H1 (cell line): ENCODE results near the gene POLR3A. TPM values are rescaled to one million over a fixed set of nuclear protein-coding genes. Genes with fewer than 3 reads are reported as not detected.

Experiments
- CTCF ChIA-PET: fragments of 300-600 bp; sonication (Branson Sonifier 250); formaldehyde crosslinking; loops from one replicate; lab custom pipeline; 2021; ENCODE audit not compliant: partially characterized antibody; lab: Charles Lee
- POLR2A ChIA-PET: fragments of 300-600 bp; sonication (Branson Sonifier 250); formaldehyde crosslinking; loops from one replicate; lab custom pipeline; 2021; ENCODE audit warnings: inconsistent platforms; ENCODE audit not compliant: partially characterized antibody; lab: Charles Lee
- DNase-seq, 2 experiments: peaks; one replicate each; pipeline versions ENCODE4 v3.0.0 to v3.0.0-alpha.2; 2010 to 2022; ENCODE audit warnings: low spot score in 2 of 2, low read depth in 1 of 2, mixed read lengths in 1 of 2
- FAIRE-seq: peaks from 2 replicates; lab custom pipeline; 2011; peaks lifted over from hg19 to GRCh38; lab: Jason Lieb, UNC
- H2AFZ ChIP-seq: 2 replicates; pipeline ENCODE4 v1.8.1; 2012; ENCODE audit warnings: low read length, inconsistent platforms
- H2AK5ac ChIP-seq: 2 replicates; pipeline ENCODE4 v1.6.1; 2013; ENCODE audit warnings: low read depth, low read length
- H2BK120ac ChIP-seq: replicated peaks from 2 replicates; pipeline ENCODE3; 2013; ENCODE audit warnings: low read depth, low read length, inconsistent platforms
- H2BK12ac ChIP-seq: 2 replicates; pipeline ENCODE4 v1.6.1; 2013; ENCODE audit warnings: low read depth, low read length
- H2BK15ac ChIP-seq: 2 replicates; pipeline ENCODE4 v1.6.1; 2013; ENCODE audit warnings: low read length
- H2BK20ac ChIP-seq: 2 replicates; pipeline ENCODE4 v1.6.1; 2013; ENCODE audit warnings: low read length
- H2BK5ac ChIP-seq: 2 replicates; pipeline ENCODE4 v1.6.1; 2013; ENCODE audit warnings: low read depth, low read length
- H3K14ac ChIP-seq: 2 replicates; pipeline ENCODE4 v1.6.1; 2013; ENCODE audit warnings: inconsistent platforms; ENCODE audit not compliant: insufficient read length
- H3K18ac ChIP-seq: 2 replicates; pipeline ENCODE4 v1.6.1; 2013; ENCODE audit warnings: low read length; ENCODE audit errors: extremely low read depth
- H3K23ac ChIP-seq: 2 replicates; pipeline ENCODE4 v1.6.1; 2013; ENCODE audit warnings: inconsistent platforms; ENCODE audit not compliant: insufficient read length
- H3K23me2 ChIP-seq: 2 replicates; pipeline ENCODE4 v1.6.1; 2013; ENCODE audit warnings: low read depth, low read length
- H3K27ac ChIP-seq: 2 replicates; pipeline ENCODE4 v1.6.1; 2011; ENCODE audit warnings: low read depth, low read length, inconsistent platforms
- H3K27me3 ChIP-seq, 4 experiments: replicated peaks in 1 of 4; 1 replicate in 1 of 4; 2 replicates in 3 of 4; pipeline versions ENCODE4 v1.6.1 to v1.8.1; 2011 to 2013; ENCODE audit warnings: low read length in 3 of 4, mild to moderate bottlenecking in 3 of 4, inconsistent platforms in 2 of 4, mixed read lengths in 2 of 4, moderate library complexity in 1 of 4; ENCODE audit not compliant: control insufficient read depth in 3 of 4, insufficient read depth in 3 of 4; ENCODE audit errors: extremely low read depth in 1 of 4
- H3K36me3 ChIP-seq, 4 experiments: 2 replicates each; pipeline versions ENCODE4 v1.6.1 to v1.8.1; 2011 to 2013; ENCODE audit warnings: mild to moderate bottlenecking in 4 of 4, low read length in 3 of 4, moderate library complexity in 2 of 4, control low read depth in 1 of 4, inconsistent platforms in 1 of 4; ENCODE audit not compliant: insufficient read depth in 4 of 4, control insufficient read depth in 2 of 4
- H3K4ac ChIP-seq: replicated peaks from 2 replicates; pipeline ENCODE3; 2013; ENCODE audit warnings: low read length, low read depth, mixed read lengths, inconsistent platforms; ENCODE audit not compliant: insufficient read length
- H3K4me1 ChIP-seq, 4 experiments: replicated peaks in 1 of 4; 1 replicate in 1 of 4; 2 replicates in 3 of 4; pipeline versions ENCODE4 v1.6.1 to v1.8.1; 2011 to 2013; ENCODE audit warnings: low read length in 3 of 4, inconsistent platforms in 2 of 4, mixed read lengths in 1 of 4; ENCODE audit not compliant: insufficient read depth in 4 of 4, control insufficient read depth in 3 of 4
- H3K4me2 ChIP-seq, 2 experiments: 2 replicates each; pipeline versions ENCODE4 v1.6.1 to v1.8.1; 2011 to 2013; ENCODE audit warnings: low read depth in 2 of 2, low read length in 2 of 2, control low read depth in 1 of 2, inconsistent platforms in 1 of 2, mild to moderate bottlenecking in 1 of 2; ENCODE audit not compliant: insufficient read depth in 1 of 2
- H3K4me3 ChIP-seq, 4 experiments: fragments of 200-600, 300-600 bp in 1 of 4; sonication (generic), shearing (Covaris generic), sonication (Bioruptor Twin) in 1 of 4; 2 replicates each; pipeline versions ENCODE4 v1.5.1 to v1.8.1; 2011 to 2016; ENCODE audit warnings: low read length in 4 of 4, low read depth in 3 of 4, control low read depth in 2 of 4, inconsistent platforms in 2 of 4, mild to moderate bottlenecking in 2 of 4, mixed read lengths in 1 of 4, moderate library complexity in 1 of 4; ENCODE audit not compliant: insufficient read depth in 2 of 4; ENCODE audit errors: extremely low read depth in 1 of 4
- H3K56ac ChIP-seq: replicated peaks from 2 replicates; pipeline ENCODE3; 2013; ENCODE audit warnings: low read depth, mild to moderate bottlenecking, mixed read lengths, low read length, inconsistent platforms; ENCODE audit not compliant: insufficient read length
- H3K79me1 ChIP-seq: 2 replicates; pipeline ENCODE4 v1.6.1; 2013; ENCODE audit warnings: low read depth, low read length, control low read depth
- H3K79me2 ChIP-seq, 2 experiments: 2 replicates each; pipeline versions ENCODE4 v1.6.1 to v1.8.1; 2012 to 2013; ENCODE audit warnings: low read length in 2 of 2, mild to moderate bottlenecking in 2 of 2, inconsistent platforms in 1 of 2; ENCODE audit not compliant: insufficient read depth in 2 of 2, control insufficient read depth in 1 of 2
- H3K9ac ChIP-seq, 4 experiments: replicated peaks in 1 of 4; 1 replicate in 1 of 4; 2 replicates in 3 of 4; pipeline versions ENCODE4 v1.6.1 to v1.8.1; 2011 to 2013; ENCODE audit warnings: low read depth in 3 of 4, low read length in 3 of 4, control low read depth in 2 of 4, mild to moderate bottlenecking in 2 of 4, moderate library complexity in 2 of 4, inconsistent platforms in 1 of 4; ENCODE audit errors: extremely low read depth in 1 of 4
- H3K9me3 ChIP-seq, 2 experiments: 2 replicates each; pipeline versions ENCODE4 v1.6.1 to v1.8.1; 2012 to 2013; ENCODE audit warnings: mild to moderate bottlenecking in 2 of 2, moderate library complexity in 2 of 2, control low read depth in 1 of 2, inconsistent platforms in 1 of 2, low read depth in 1 of 2, low read length in 1 of 2, mixed read lengths in 1 of 2; ENCODE audit not compliant: insufficient read depth in 2 of 2
- H4K20me1 ChIP-seq, 2 experiments: replicated peaks in 1 of 2; 2 replicates each; pipeline versions ENCODE3 to v1.8.1; 2011 to 2013; ENCODE audit warnings: inconsistent platforms in 2 of 2, low read length in 2 of 2, mild to moderate bottlenecking in 1 of 2; ENCODE audit not compliant: insufficient read depth in 2 of 2, control insufficient read depth in 1 of 2
- H4K5ac ChIP-seq: 2 replicates; pipeline ENCODE4 v1.6.1; 2013; ENCODE audit warnings: low read length, low read depth, mixed read lengths, inconsistent platforms; ENCODE audit not compliant: insufficient read length
- H4K8ac ChIP-seq: 2 replicates; pipeline ENCODE4 v1.8.0; 2013; ENCODE audit warnings: mild to moderate bottlenecking, moderate library complexity, low read length, inconsistent platforms; ENCODE audit not compliant: insufficient read depth; ENCODE audit errors: extremely low read depth
- H4K91ac ChIP-seq: replicated peaks from 2 replicates; pipeline ENCODE3; 2013; ENCODE audit warnings: low read length, mixed read lengths, inconsistent platforms; ENCODE audit not compliant: insufficient read length
- ASH2L ChIP-seq: fragments of 200-600, 300-600 bp; sonication (generic); IDR thresholded peaks from one replicate; pipeline ENCODE4 v1.7.1; 2017; ENCODE audit warnings: low read length
- CBX8 ChIP-seq: fragments of 300-800, 300-1000 bp; sonication (generic); IDR thresholded peaks from 2 replicates; pipeline ENCODE4 v1.7.1; 2016; ENCODE audit warnings: low read depth, low read length, borderline replicate concordance
- CHD1 ChIP-seq: IDR thresholded peaks from 2 replicates; pipeline ENCODE4 v1.6.1; 2012; ENCODE audit warnings: low read depth, low read length, improper control_type of control experiment
- JUN ChIP-seq: IDR thresholded peaks from 2 replicates; pipeline ENCODE4 v1.6.1; 2011; ENCODE audit warnings: low read depth, mild to moderate bottlenecking, improper control_type of control experiment, low read length
- MAFK ChIP-seq: IDR thresholded peaks from 2 replicates; pipeline ENCODE4 v1.6.1; 2012; ENCODE audit warnings: low read depth, mild to moderate bottlenecking, improper control_type of control experiment, low read length
- PHF8 ChIP-seq: fragments of 200-600 bp; sonication (generic); conservative IDR thresholded peaks from 2 replicates; pipeline ENCODE4 v1.7.1; 2012; ENCODE audit warnings: low read depth, mild to moderate bottlenecking, inconsistent platforms, low read length, moderate library complexity
- POLR2AphosphoS5 ChIP-seq: IDR thresholded peaks from 2 replicates; pipeline ENCODE4 v1.6.1; 2011; ENCODE audit warnings: low read depth, low read length
- RBBP5 ChIP-seq: IDR thresholded peaks from 2 replicates; pipeline ENCODE4 v1.7.1; 2012; ENCODE audit warnings: low read depth, mild to moderate bottlenecking, inconsistent platforms, low read length, moderate library complexity, borderline replicate concordance
- SIN3A ChIP-seq, 2 experiments: IDR thresholded peaks in 1 of 2; conservative IDR thresholded peaks in 1 of 2; 2 replicates each; pipeline ENCODE4 v1.6.1; 2011 to 2012; ENCODE audit warnings: low read length in 2 of 2, improper control_type of control experiment in 1 of 2, low read depth in 1 of 2, mild to moderate bottlenecking in 1 of 2
- SIX5 ChIP-seq: IDR thresholded peaks from 2 replicates; pipeline ENCODE4 v1.6.1; 2011; ENCODE audit warnings: mild to moderate bottlenecking, low read depth, low read length
- TCF12 ChIP-seq: IDR thresholded peaks from 2 replicates; pipeline ENCODE4 v1.6.1; 2011; ENCODE audit warnings: low read depth, mild to moderate bottlenecking, low read length
- TEAD4 ChIP-seq: IDR thresholded peaks from 2 replicates; pipeline ENCODE4 v1.6.1; 2012; ENCODE audit warnings: low read depth, low read length, inconsistent platforms, mixed read lengths
- ZNF274 ChIP-seq: IDR thresholded peaks from 2 replicates; pipeline ENCODE4 v1.7.0; 2012; ENCODE audit warnings: low read length, borderline replicate concordance; ENCODE audit errors: extremely low read depth
- WGBS, 2 experiments: shearing (Covaris generic) in 1 of 2; methylation state at CpG; one replicate each; pipeline versions ENCODE4 v1.1.6 to v1.1.7; 2013 to 2015; ENCODE audit warnings: low lambda C conversion rate in 2 of 2, mixed read lengths in 2 of 2, inconsistent platforms in 1 of 2, low coverage in 1 of 2, missing lambda C conversion rate in 1 of 2; ENCODE audit not compliant: insufficient replicate concordance in 2 of 2, insufficient coverage in 1 of 2, insufficient read length in 1 of 2; ENCODE audit errors: extremely low coverage in 1 of 2, missing lambda C conversion rate in 1 of 2; 5-methylcytosine and 5-hydroxymethylcytosine counted together
- polyA plus RNA-seq, 7 experiments: library from polyadenylated mRNA; depleted of rRNA in 3 of 7; stranded (reverse) in 5 of 7; unstranded in 2 of 7; fragments of >200 nt in 5 of 7; fragments of 200-250 nt in 2 of 7; gene quantifications; 1 replicate in 5 of 7; 2 replicates in 1 of 7; 4 replicates in 1 of 7; pipeline versions ENCODE4 v1.2.1 to v1.2.3, GENCODE V29; 2011 to 2013; ENCODE audit warnings: missing spikeins in 2 of 7, mixed read lengths in 2 of 7
- total RNA-seq: library from RNA; stranded (reverse); fragmentation: NEBNext Ultra II Directional; extraction: Animal tissue kit (Norgen Biotek cat#: 25700); gene quantifications from 2 replicates; pipeline ENCODE4 v1.2.1, GENCODE V29; 2021

The POLR3A gene
- total and polyA plus RNA-seq, 2 of the 8 experiments (the other 6 are each of a cell fraction or from before 2014, with no cell fraction given) = 11.3 to 38.6 TPM

DNA sequence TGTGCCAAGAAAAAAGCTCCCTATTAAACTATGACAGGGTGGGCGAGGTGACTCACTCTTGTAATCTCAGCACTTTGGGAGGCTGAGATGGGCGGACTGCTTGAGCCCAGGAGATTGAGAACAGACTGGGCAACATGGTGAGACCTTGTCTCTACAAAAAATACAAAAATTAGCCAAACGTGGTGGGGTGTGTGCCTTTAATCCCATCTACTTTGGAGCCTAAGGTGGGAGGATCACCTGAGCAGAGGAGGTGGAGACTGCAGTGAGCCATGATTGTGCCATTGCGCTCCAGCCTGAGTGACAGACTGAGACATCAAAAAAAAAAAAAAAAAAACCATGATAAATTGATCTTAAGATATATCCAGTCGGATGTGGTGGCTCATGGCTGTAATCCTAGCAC, 11.5 kb downstream of the POLR3A start:
- ChIA-PET POLR2A (interaction anchor here (1.6 kb wide), 1 partner anchor 9 kb away, joined by 3 read pairs; no protein-coding TSS in a partner anchor), CTCF (interaction anchor here (1.3 to 1.9 kb wide), 2 partner anchors 9 to 43 kb away, joined by 4 to 5 read pairs; no protein-coding TSS in a partner anchor)
- Histone ChIP-seq H3K4me1 (no peaks in the 10 kb centered on the region), H3K9me3 (no peaks in the 10 kb centered on the region), H3K79me1 (no peaks in the 10 kb centered on the region; the same call in 1 of the 2 replicates), H3K23me2 (no peaks in the 10 kb centered on the region), H3K79me2 (no peaks in the 10 kb centered on the region), H3K18ac (no peak overlapping the region), H2AFZ (no peak overlapping the region), H3K9ac (no peak overlapping the region), H3K27me3 (no peaks in the 10 kb centered on the region), H4K8ac (no peak overlapping the region), H2BK15ac (no peak overlapping the region), H3K4me3 (no peak overlapping the region), H3K4ac (no peak overlapping the region), H2BK120ac (no peak overlapping the region), H2BK5ac (no peak overlapping the region), H3K23ac (no peak overlapping the region), H2BK20ac (no peak overlapping the region), H3K14ac (no peak overlapping the region), H4K20me1 (no peaks in the 10 kb centered on the region), H2AK5ac (no peak overlapping the region), H3K27ac (no peak overlapping the region), H3K36me3 (peaks cover 46 to 86% (median 76%) of the 10 kb centered on the region in 4 experiments), H4K5ac (no peak overlapping the region), H3K56ac (no peak overlapping the region), H2BK12ac (no peak overlapping the region), H4K91ac (no peak overlapping the region), H3K4me2 (no peak overlapping the region)
- FAIRE-seq (no peak), DNase-seq (no peak)
- TF ChIP-seq ASH2L (no peak), CBX8 (no peak), RBBP5 (no peak), CHD1 (no peak), TCF12 (no peak), PHF8 (no peak), POLR2AphosphoS5 (no peak), ZNF274 (no peak), MAFK (no peak), SIN3A (conservative IDR thresholded peaks at IDR 0.05 in 1 of 2, IDR thresholded peaks at IDR 0.05 in 1 of 2; ENCODE audit: low read depth in 1 of 2, low read length in 2 of 2) (no peak), SIX5 (no peak), JUN (no peak), TEAD4 (no peak)
- 78% methylated on average over 5 of the region's 5 CpGs; no CpG with 5 or more reads in 1 of the 2 experiments for WGBS, 2 experiments
